ENCODE measurements around the gene N4BP3.
"Not testable (repeated sequence)": the region's sequence is repeated elsewhere in the genome, so short reads cannot be mapped to it uniquely, and the experiment has no call there.

Gene N4BP3

DNA sequence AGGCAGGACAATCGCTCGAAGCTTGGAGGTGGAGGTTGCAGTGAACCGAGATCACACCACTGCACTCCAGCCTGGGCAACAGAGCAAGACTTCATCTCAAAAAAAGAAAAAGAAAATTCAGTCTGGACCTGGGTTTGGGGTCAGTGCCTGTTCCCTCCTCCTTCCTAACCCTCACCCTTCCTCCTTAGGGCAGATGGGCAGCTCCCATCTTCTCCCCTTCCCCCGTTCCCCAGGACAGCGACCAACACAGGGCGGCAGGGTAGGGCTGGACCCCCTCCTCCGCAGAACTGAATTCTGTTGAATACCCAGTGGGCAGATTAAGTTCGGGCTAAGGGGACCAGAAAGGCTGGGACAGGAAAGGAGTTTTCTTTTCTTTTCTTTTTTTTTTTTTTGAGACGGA, 16.0 kb downstream of the N4BP3 start:
- Histone ChIP-seq H4K20me1 (ENCODE audit: insufficient read depth) (no peaks in the 10 kb centered on the region), H2AFZ (ENCODE audit: low read depth) (no peak overlapping the region), H3K79me2 (ENCODE audit: insufficient read depth, low read depth) (no peaks in the 10 kb centered on the region), H3K4me1 (ENCODE audit: low read depth, poor library complexity, severe bottlenecking) (no peaks in the 10 kb centered on the region), H3K27me3 (ENCODE audit: insufficient read depth, low read depth) (no peaks in the 10 kb centered on the region), H3K9ac (no peak overlapping the region), H3K4me2 (no peak overlapping the region), H3K4me3 (IDR thresholded peaks at IDR 0.05; ENCODE audit: insufficient read depth, low read depth, low read length) (no peak overlapping the region), H3K36me3 (ENCODE audit: insufficient read depth) (no peaks in the 10 kb centered on the region), H3K27ac (no peak overlapping the region)
- TF ChIP-seq CTCF (conservative IDR thresholded peaks at IDR 0.05; ENCODE audit: low read depth, low read length) = no peak

GRCh38 chr5:178130234-178130575, 16.9 kb downstream of the N4BP3 start:
- H3K4me2 ChIP-seq = peak overlapping the region; percentile 39; the same call in 1 of the 2 replicates
- H3K27ac ChIP-seq = peak overlapping the region; percentile 80
- H3K4me3 ChIP-seq (IDR thresholded peaks at IDR 0.05; ENCODE audit: insufficient read depth, low read depth, low read length); H3K79me2 ChIP-seq (ENCODE audit: insufficient read depth, low read depth); H3K4me1 ChIP-seq (ENCODE audit: low read depth, poor library complexity, severe bottlenecking); H3K27me3 ChIP-seq (ENCODE audit: insufficient read depth, low read depth); H4K20me1 ChIP-seq (ENCODE audit: insufficient read depth); H3K36me3 ChIP-seq (ENCODE audit: insufficient read depth): not testable (repeated sequence)
- peak overlapping the region; percentile 69 for H2AFZ ChIP-seq (ENCODE audit: low read depth)
- peak overlapping the region; percentile 89 for H3K9ac ChIP-seq

GRCh38 chr5:178130576-178131445, 17.5 kb downstream of the N4BP3 start, which contains the start of gene RMND5B:
TSS of gene RMND5B (plus strand) at chr5:178131014. CDS start at chr5:178138120, 7,106 bp downstream.
- peak within 1 kb of the TSS; percentile 80 for H3K27ac ChIP-seq
- peak within 1 kb of the TSS; percentile 89 for H3K9ac ChIP-seq
- peak within 1 kb of the TSS; percentile 48; the same call in 1 of the 2 replicates for H3K4me2 ChIP-seq
- TF ChIP-seq CTCF (conservative IDR thresholded peaks at IDR 0.05; ENCODE audit: low read depth, low read length) = no peak
- H3K79me2 ChIP-seq (ENCODE audit: insufficient read depth, low read depth) = no peaks in the 10 kb centered on the region
- H3K4me3 ChIP-seq (IDR thresholded peaks at IDR 0.05; ENCODE audit: insufficient read depth, low read depth, low read length) = no peak within 1 kb of the TSS
- H3K36me3 ChIP-seq (ENCODE audit: insufficient read depth) = no peaks in the 10 kb centered on the region
- H2AFZ ChIP-seq (ENCODE audit: low read depth) = peak within 1 kb of the TSS; percentile 69
- H4K20me1 ChIP-seq (ENCODE audit: insufficient read depth) = no peaks in the 10 kb centered on the region
- no peaks in the 10 kb centered on the region for H3K27me3 ChIP-seq (ENCODE audit: insufficient read depth, low read depth)
- H3K4me1 ChIP-seq (ENCODE audit: low read depth, poor library complexity, severe bottlenecking) = no peaks in the 10 kb centered on the region

GRCh38 chr5:178131446-178131996, 18.2 kb downstream of the N4BP3 start:
- no peak for TF ChIP-seq CTCF (conservative IDR thresholded peaks at IDR 0.05; ENCODE audit: low read depth, low read length)
- Histone ChIP-seq H3K27me3 (ENCODE audit: insufficient read depth, low read depth) (no peaks in the 10 kb centered on the region), H3K27ac (peak overlapping the region; percentile 80), H3K9ac (peak overlapping the region; percentile 89), H3K36me3 (ENCODE audit: insufficient read depth) (no peaks in the 10 kb centered on the region), H3K4me2 (peak overlapping the region; percentile 48; the same call in 1 of the 2 replicates), H3K4me3 (IDR thresholded peaks at IDR 0.05; ENCODE audit: insufficient read depth, low read depth, low read length) (no peak overlapping the region), H2AFZ (ENCODE audit: low read depth) (peak overlapping the region; percentile 49; the same call in 1 of the 2 replicates), H4K20me1 (ENCODE audit: insufficient read depth) (no peaks in the 10 kb centered on the region), H3K4me1 (ENCODE audit: low read depth, poor library complexity, severe bottlenecking) (no peaks in the 10 kb centered on the region), H3K79me2 (ENCODE audit: insufficient read depth, low read depth) (no peaks in the 10 kb centered on the region)

DNA sequence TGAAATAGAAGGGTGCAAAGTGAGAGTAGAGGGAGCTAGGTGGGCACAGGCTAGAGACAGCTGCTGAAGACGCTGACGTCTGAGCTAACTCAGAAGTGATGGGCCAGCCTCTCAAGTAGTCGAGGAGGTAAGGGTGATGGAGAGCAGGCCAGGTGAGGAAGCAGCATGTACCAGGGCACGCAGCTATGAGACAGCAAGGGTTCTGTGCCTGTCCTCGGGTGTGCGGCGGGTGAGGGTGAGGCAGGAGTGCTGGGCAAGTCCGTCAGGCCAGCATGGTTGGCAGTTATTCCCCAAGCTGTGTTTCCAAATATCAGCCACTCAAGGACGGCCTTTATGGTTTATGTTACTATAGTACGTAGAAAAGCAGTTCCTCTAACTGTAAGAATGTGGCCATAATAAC, 23.7 kb downstream of the N4BP3 start:
- Histone ChIP-seq H3K27me3 (ENCODE audit: insufficient read depth, low read depth) (no peaks in the 10 kb centered on the region), H3K27ac (no peak overlapping the region), H3K4me2 (no peak overlapping the region), H3K36me3 (ENCODE audit: insufficient read depth) (no peaks in the 10 kb centered on the region), H4K20me1 (ENCODE audit: insufficient read depth) (no peaks in the 10 kb centered on the region), H3K79me2 (ENCODE audit: insufficient read depth, low read depth) (no peaks in the 10 kb centered on the region), H3K9ac (no peak overlapping the region), H3K4me3 (IDR thresholded peaks at IDR 0.05; ENCODE audit: insufficient read depth, low read depth, low read length) (no peak overlapping the region), H2AFZ (ENCODE audit: low read depth) (no peak overlapping the region), H3K4me1 (ENCODE audit: low read depth, poor library complexity, severe bottlenecking) (no peaks in the 10 kb centered on the region)
- TF ChIP-seq CTCF (conservative IDR thresholded peaks at IDR 0.05; ENCODE audit: low read depth, low read length) = no peak

All from KMS-11 (cell line).